Astrocyte (in vitro differentiated cells and primary cell): ENCODE data around the gene DTD2. TPM values are rescaled to one million over a fixed set of nuclear protein-coding genes. Genes with fewer than 3 reads are reported as not detected.

ENCODE experiments used
- DNase-seq: peaks from one replicate; pipeline ENCODE4 v3.0.0-alpha.2; 2010; ENCODE audit warnings: low read depth
- FAIRE-seq: peaks from 2 replicates; lab custom pipeline; 2011; peaks lifted over from hg19 to GRCh38; lab: Jason Lieb, UNC
- H2AFZ ChIP-seq: 2 replicates; pipeline ENCODE4 v1.6.0; 2012; ENCODE audit warnings: low read depth, low read length, inconsistent platforms
- H3K27ac ChIP-seq: 2 replicates; pipeline ENCODE4 v1.5.1; 2011; ENCODE audit warnings: low read depth, low read length, inconsistent platforms
- H3K27me3 ChIP-seq: 2 replicates; pipeline ENCODE4 v1.6.0; 2011; ENCODE audit warnings: low read length, inconsistent platforms; ENCODE audit not compliant: insufficient read depth
- H3K36me3 ChIP-seq: 2 replicates; pipeline ENCODE4 v1.5.1; 2011; ENCODE audit warnings: low read length, inconsistent platforms; ENCODE audit not compliant: insufficient read depth
- H3K4me1 ChIP-seq: 2 replicates; pipeline ENCODE4 v1.5.1; 2011; ENCODE audit warnings: low read length, inconsistent platforms; ENCODE audit not compliant: insufficient read depth
- H3K4me2 ChIP-seq: 2 replicates; pipeline ENCODE4 v1.6.0; 2012; ENCODE audit warnings: low read length, inconsistent platforms
- H3K4me3 ChIP-seq: 2 replicates; pipeline ENCODE4 v1.5.1; 2011; ENCODE audit warnings: low read depth, mild to moderate bottlenecking, low read length, inconsistent platforms; ENCODE audit not compliant: insufficient read depth
- H3K79me2 ChIP-seq: 2 replicates; pipeline ENCODE4 v1.6.0; 2012; ENCODE audit warnings: mild to moderate bottlenecking, low read length, inconsistent platforms; ENCODE audit not compliant: insufficient read depth
- H3K9ac ChIP-seq: 2 replicates; pipeline ENCODE4 v1.6.0; 2012; ENCODE audit warnings: mild to moderate bottlenecking, low read length, inconsistent platforms
- H3K9me3 ChIP-seq: 2 replicates; pipeline ENCODE4 v1.5.1; 2012; ENCODE audit warnings: low read depth, mild to moderate bottlenecking, low read length, inconsistent platforms; ENCODE audit not compliant: insufficient read depth
- H4K20me1 ChIP-seq: 2 replicates; pipeline ENCODE4 v1.6.0; 2012; ENCODE audit warnings: low read length, inconsistent platforms; ENCODE audit not compliant: insufficient read depth
- H3K27ac Mint-ChIP-seq: one replicate; pipeline ENCODE4 v1.8.0; 2021; ENCODE audit warnings: mild to moderate bottlenecking, mixed read lengths; ENCODE audit not compliant: unreplicated experiment
- H3K27me3 Mint-ChIP-seq: one replicate; pipeline ENCODE4 v1.8.0; 2021; ENCODE audit warnings: low read depth, mixed read lengths; ENCODE audit not compliant: unreplicated experiment
- H3K36me3 Mint-ChIP-seq: one replicate; pipeline ENCODE4 v1.8.0; 2021; ENCODE audit warnings: low read depth, mixed read lengths; ENCODE audit not compliant: unreplicated experiment
- H3K4me1 Mint-ChIP-seq: one replicate; pipeline ENCODE4 v1.8.0; 2021; ENCODE audit warnings: low read depth, mixed read lengths; ENCODE audit not compliant: unreplicated experiment
- H3K4me3 Mint-ChIP-seq: one replicate; pipeline ENCODE4 v1.8.0; 2021; ENCODE audit warnings: mild to moderate bottlenecking, moderate library complexity, mixed read lengths; ENCODE audit not compliant: unreplicated experiment
- H3K9me3 Mint-ChIP-seq: one replicate; pipeline ENCODE4 v1.8.0; 2021; ENCODE audit warnings: mild to moderate bottlenecking, mixed read lengths; ENCODE audit not compliant: unreplicated experiment
- EZH2 ChIP-seq: IDR thresholded peaks from 2 replicates; pipeline ENCODE4 v1.6.1; 2012; ENCODE audit warnings: mild to moderate bottlenecking, low read length, inconsistent platforms; ENCODE audit not compliant: insufficient read depth
- total RNA-seq: library from RNA; stranded (reverse); gene quantifications from 2 replicates; pipeline ENCODE4 v1.2.1, GENCODE V29; 2021
- TF ChIP-seq, protein P1 (sequence below): IDR thresholded peaks from 2 replicates; pipeline ENCODE4 v1.5.1; 2011; ENCODE audit warnings: low read depth, mild to moderate bottlenecking, inconsistent platforms, low read length, moderate library complexity; ENCODE audit not compliant: insufficient read depth

Gene DTD2
- total RNA-seq, 1 donor from 2014 or later: 22.6 TPM

DNA sequence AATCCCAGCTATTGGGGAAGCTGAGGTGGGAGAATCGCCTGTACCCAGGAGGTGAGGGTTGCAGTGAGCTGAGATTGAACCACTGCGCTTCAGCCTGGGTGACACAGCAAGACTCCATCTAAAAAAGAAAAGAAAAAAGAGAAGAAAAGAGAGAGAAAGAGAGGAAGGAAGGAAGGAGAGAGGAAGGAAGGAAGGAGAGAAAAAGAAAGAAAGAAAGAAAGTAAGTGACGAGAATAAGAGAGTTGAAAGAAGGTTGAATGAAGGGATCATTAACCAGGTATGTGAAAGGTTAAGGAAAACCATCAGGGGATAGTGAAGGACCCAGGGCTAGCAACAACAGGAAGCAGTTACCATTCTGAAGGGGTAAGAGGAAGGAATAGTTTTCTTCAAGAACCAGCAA lies 4.2 kb upstream of the DTD2 start:
- no peak overlapping the region for H3K27ac Mint-ChIP-seq
- H2AFZ ChIP-seq: no peak overlapping the region
- H4K20me1 ChIP-seq: no peaks in the 10 kb centered on the region
- no peak for FAIRE-seq
- no peak overlapping the region for H3K4me2 ChIP-seq
- H3K27me3 ChIP-seq: no peaks in the 10 kb centered on the region
- peaks cover 3% of the 10 kb centered on the region for H3K4me1 ChIP-seq
- H3K36me3 Mint-ChIP-seq: no peaks in the 10 kb centered on the region
- peaks cover 4% of the 10 kb centered on the region for H3K79me2 ChIP-seq
- H3K27me3 Mint-ChIP-seq: no peaks in the 10 kb centered on the region
- no peaks in the 10 kb centered on the region for H3K9me3 Mint-ChIP-seq
- peaks cover 8% of the 10 kb centered on the region for H3K4me1 Mint-ChIP-seq
- H3K27ac ChIP-seq: no peak overlapping the region
- DNase-seq: no peak
- no peaks in the 10 kb centered on the region for H3K36me3 ChIP-seq
- H3K4me3 ChIP-seq: no peak overlapping the region
- H3K9ac ChIP-seq: no peak overlapping the region
- no peaks in the 10 kb centered on the region for H3K9me3 ChIP-seq
- H3K4me3 Mint-ChIP-seq: no peak overlapping the region
- no peak for TF ChIP-seq EZH2
- TF ChIP-seq, protein P1, sequence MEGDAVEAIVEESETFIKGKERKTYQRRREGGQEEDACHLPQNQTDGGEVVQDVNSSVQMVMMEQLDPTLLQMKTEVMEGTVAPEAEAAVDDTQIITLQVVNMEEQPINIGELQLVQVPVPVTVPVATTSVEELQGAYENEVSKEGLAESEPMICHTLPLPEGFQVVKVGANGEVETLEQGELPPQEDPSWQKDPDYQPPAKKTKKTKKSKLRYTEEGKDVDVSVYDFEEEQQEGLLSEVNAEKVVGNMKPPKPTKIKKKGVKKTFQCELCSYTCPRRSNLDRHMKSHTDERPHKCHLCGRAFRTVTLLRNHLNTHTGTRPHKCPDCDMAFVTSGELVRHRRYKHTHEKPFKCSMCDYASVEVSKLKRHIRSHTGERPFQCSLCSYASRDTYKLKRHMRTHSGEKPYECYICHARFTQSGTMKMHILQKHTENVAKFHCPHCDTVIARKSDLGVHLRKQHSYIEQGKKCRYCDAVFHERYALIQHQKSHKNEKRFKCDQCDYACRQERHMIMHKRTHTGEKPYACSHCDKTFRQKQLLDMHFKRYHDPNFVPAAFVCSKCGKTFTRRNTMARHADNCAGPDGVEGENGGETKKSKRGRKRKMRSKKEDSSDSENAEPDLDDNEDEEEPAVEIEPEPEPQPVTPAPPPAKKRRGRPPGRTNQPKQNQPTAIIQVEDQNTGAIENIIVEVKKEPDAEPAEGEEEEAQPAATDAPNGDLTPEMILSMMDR: no peak

DNA sequence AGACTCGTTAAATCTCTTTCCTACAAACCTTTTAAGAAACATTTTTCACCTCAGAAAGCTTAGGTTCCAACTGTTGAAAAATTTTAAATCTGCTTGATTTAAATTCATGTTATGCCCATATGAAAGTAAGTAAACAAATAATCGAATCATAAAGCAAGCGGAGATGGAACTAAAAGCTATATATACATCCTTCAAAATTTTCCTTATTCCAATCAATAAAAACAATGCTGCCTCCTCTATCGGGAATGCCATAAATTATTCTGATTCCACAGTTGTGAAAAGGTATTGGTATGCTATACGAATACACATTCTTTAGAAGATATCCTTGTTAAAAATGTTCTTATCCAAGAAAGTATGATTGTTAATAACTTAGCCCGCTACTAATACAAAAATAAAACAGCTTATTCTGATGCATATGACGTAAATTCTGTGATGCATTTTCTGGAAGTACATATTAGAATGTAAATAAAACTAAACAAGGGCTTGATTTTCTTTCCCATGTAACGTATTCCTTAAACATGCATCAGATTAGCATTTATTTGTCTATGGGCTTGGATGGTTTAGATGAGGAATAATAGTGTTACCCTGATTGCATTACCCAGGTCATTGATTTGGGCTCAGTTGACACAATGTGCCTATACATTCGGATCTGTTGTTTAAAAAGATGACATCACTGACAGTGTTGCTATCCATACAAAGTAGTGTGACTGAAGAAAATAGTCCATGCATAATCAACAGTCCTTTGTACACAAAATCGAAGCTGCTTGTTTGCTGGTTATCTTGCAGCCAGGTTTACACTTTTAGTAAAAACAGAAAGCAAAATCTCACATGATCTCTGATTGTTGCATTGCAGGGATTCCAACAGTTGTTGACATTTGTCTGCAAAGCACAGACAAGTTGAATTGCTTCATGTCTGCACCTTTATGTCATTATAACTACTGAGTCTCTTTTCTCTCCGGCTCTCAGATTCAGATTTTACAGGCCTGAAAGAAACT lies 656 bp upstream of the DTD2 start:
- H3K9me3 ChIP-seq: no peaks in the 10 kb centered on the region
- H3K27ac ChIP-seq: no peak overlapping the region
- peaks cover 10% of the 10 kb centered on the region for H3K4me1 Mint-ChIP-seq
- H3K27me3 Mint-ChIP-seq: no peaks in the 10 kb centered on the region
- H3K27ac Mint-ChIP-seq: peak overlapping the region; percentile 27
- FAIRE-seq (no peak), DNase-seq (no peak)
- peak overlapping the region; percentile 99 for H3K4me3 Mint-ChIP-seq
- H3K36me3 ChIP-seq: no peaks in the 10 kb centered on the region
- H3K27me3 ChIP-seq: no peaks in the 10 kb centered on the region
- TF ChIP-seq EZH2: no peak
- TF ChIP-seq, protein P1: no peak
- peak overlapping the region; percentile 97 for H3K4me2 ChIP-seq
- H3K36me3 Mint-ChIP-seq: no peaks in the 10 kb centered on the region
- peak overlapping the region; percentile 93 for H3K4me3 ChIP-seq
- H2AFZ ChIP-seq: peak overlapping the region; percentile 38
- no peaks in the 10 kb centered on the region for H4K20me1 ChIP-seq
- H3K4me1 ChIP-seq: peaks cover 3% of the 10 kb centered on the region
- H3K9me3 Mint-ChIP-seq: no peaks in the 10 kb centered on the region
- peaks cover 23% of the 10 kb centered on the region for H3K79me2 ChIP-seq
- H3K9ac ChIP-seq: peak overlapping the region; percentile 96
